ENCODE data around the gene CAPN3.

CAPN3 gene

DNA sequence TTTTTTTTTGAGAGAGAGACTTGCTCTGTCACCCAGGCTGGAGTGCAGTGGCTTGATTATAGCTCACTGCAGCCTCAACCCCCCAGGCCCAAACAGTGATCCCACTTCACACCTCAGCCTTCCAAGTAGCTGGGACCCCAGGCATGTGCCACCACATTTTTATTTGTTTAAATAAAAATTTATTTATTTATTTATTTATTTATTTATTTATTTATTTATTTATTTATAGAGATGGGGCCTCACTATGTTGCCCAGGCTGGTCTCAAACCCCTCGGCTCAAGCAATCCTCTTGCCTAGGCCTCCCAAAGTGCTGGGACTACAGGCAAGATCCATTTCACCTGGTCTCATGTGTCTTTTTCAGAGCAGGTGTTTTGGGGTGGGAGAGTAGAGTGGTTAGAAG is 15.5 kb downstream of the CAPN3 start:
- TF ChIP-seq GLIS3 (CRISPR knock-in tag; IDR thresholded peaks at IDR 0.05), result no peak
- TF ChIP-seq OSR1 (CRISPR knock-in tag; IDR thresholded peaks at IDR 0.05), result no peak
- no peak for TF ChIP-seq ZNF8 (CRISPR knock-in tag; IDR thresholded peaks at IDR 0.05)
- ATAC-seq, result no peak

DNA sequence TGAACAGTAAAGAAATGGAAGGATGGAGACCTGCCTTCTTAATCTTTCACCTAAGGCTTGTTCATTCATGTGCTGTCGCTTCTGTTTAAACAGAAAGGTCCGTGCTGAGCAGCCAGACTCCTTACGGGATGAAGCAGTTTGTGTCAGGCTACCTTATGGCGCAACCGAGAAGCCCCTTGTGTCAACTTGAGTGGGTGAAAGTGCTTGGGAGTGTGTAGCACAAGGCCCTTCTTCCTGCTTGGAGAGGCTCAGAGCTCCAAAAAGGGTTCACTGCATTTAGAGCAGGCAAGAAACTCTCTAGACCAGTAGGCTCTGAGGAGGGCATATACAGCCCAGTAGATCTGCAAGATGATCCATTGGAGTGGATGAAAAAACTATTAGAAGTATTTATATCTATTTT is 16.0 kb downstream of the CAPN3 start:
- no peak for ATAC-seq

GRCh38 chr15:42375941-42376340 is 16.6 kb downstream of the CAPN3 start:
- ATAC-seq, result no peak
- TF ChIP-seq, protein P1, sequence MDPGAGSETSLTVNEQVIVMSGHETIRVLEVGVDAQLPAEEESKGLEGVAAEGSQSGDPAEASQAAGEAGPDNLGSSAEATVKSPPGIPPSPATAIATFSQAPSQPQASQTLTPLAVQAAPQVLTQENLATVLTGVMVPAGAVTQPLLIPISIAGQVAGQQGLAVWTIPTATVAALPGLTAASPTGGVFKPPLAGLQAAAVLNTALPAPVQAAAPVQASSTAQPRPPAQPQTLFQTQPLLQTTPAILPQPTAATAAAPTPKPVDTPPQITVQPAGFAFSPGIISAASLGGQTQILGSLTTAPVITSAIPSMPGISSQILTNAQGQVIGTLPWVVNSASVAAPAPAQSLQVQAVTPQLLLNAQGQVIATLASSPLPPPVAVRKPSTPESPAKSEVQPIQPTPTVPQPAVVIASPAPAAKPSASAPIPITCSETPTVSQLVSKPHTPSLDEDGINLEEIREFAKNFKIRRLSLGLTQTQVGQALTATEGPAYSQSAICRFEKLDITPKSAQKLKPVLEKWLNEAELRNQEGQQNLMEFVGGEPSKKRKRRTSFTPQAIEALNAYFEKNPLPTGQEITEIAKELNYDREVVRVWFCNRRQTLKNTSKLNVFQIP (CRISPR knock-in tag; IDR thresholded peaks at IDR 0.05; ENCODE audit: borderline replicate concordance, low read depth), result no peak
- TF ChIP-seq SNAI2 (CRISPR knock-in tag; IDR thresholded peaks at IDR 0.05) (no peak), RARB (CRISPR knock-in tag; IDR thresholded peaks at IDR 0.05) (no peak), ZNF565 (CRISPR knock-in tag; conservative IDR thresholded peaks at IDR 0.05; ENCODE audit: low read depth) (no peak), PATZ1 (CRISPR knock-in tag; IDR thresholded peaks at IDR 0.05; ENCODE audit: borderline replicate concordance) (no peak)

More for the DNA sequence above, 16.0 kb downstream of the CAPN3 start:
- TF ChIP-seq, protein P2, sequence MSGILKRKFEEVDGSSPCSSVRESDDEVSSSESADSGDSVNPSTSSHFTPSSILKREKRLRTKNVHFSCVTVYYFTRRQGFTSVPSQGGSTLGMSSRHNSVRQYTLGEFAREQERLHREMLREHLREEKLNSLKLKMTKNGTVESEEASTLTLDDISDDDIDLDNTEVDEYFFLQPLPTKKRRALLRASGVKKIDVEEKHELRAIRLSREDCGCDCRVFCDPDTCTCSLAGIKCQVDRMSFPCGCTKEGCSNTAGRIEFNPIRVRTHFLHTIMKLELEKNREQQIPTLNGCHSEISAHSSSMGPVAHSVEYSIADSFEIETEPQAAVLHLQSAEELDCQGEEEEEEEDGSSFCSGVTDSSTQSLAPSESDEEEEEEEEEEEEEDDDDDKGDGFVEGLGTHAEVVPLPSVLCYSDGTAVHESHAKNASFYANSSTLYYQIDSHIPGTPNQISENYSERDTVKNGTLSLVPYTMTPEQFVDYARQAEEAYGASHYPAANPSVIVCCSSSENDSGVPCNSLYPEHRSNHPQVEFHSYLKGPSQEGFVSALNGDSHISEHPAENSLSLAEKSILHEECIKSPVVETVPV (CRISPR knock-in tag; IDR thresholded peaks at IDR 0.05), result no peak
- TF ChIP-seq SNAI2 (CRISPR knock-in tag; IDR thresholded peaks at IDR 0.05) (no peak), PPARA (CRISPR knock-in tag; IDR thresholded peaks at IDR 0.05; ENCODE audit: borderline replicate concordance) (no peak), ARNTL (CRISPR knock-in tag; IDR thresholded peaks at IDR 0.05; ENCODE audit: borderline replicate concordance, low read depth) (no peak), ISL1 (CRISPR knock-in tag; IDR thresholded peaks at IDR 0.05) (no peak), ZFP30 (CRISPR knock-in tag; IDR thresholded peaks at IDR 0.05) (no peak), RARB (CRISPR knock-in tag; IDR thresholded peaks at IDR 0.05) (no peak), ZNF70 (CRISPR knock-in tag; IDR thresholded peaks at IDR 0.05) (no peak), CREB5 (CRISPR knock-in tag; IDR thresholded peaks at IDR 0.05; ENCODE audit: low read depth) (no peak), TCF4 (CRISPR knock-in tag; IDR thresholded peaks at IDR 0.05; ENCODE audit: borderline replicate concordance) (no peak), CSDC2 (CRISPR knock-in tag; IDR thresholded peaks at IDR 0.05) (no peak), PATZ1 (CRISPR knock-in tag; IDR thresholded peaks at IDR 0.05; ENCODE audit: borderline replicate concordance) (no peak), TOX (CRISPR knock-in tag; IDR thresholded peaks at IDR 0.05; ENCODE audit: borderline replicate concordance) (no peak), ESRRG (CRISPR knock-in tag; IDR thresholded peaks at IDR 0.05) (no peak), TSHZ2 (CRISPR knock-in tag; IDR thresholded peaks at IDR 0.05) (no peak)
- TF ChIP-seq, protein P1 (CRISPR knock-in tag; IDR thresholded peaks at IDR 0.05; ENCODE audit: borderline replicate concordance, low read depth), result no peak
